ENCODE data around the gene PLCH1. TPM values are rescaled to one million over a fixed set of nuclear protein-coding genes. Genes with fewer than 3 reads are reported as not detected.

The PLCH1 gene
- total and polyA plus RNA-seq, 2 experiments from 2014 or later, result 8.1 to 25.3 TPM

GRCh38 chr3:155449613-155450267 is 295.1 kb downstream of the PLCH1 start:
- Histone ChIP-seq H3K27me3 (ENCODE audit: insufficient read depth) (no peaks in the 10 kb centered on the region), H3K9me2 (ENCODE audit: insufficient read depth) (0 out of 2 replicates have a peak, but pooled peaks cover 8% of the 10 kb centered on the region), H3F3A (replicated peaks; ENCODE audit: low read depth) (no peaks in the 10 kb centered on the region), H3K79me2 (replicated peaks; ENCODE audit: insufficient read depth) (no peaks in the 10 kb centered on the region), H3K36me3 (ENCODE audit: insufficient read depth) (no peaks in the 10 kb centered on the region), H3K4me1 (ENCODE audit: insufficient read depth) (no peaks in the 10 kb centered on the region), H3K27ac (ENCODE audit: low read depth) (no peak overlapping the region), H2AFZ (no peak overlapping the region), H3K4me3 (no peak overlapping the region), H3K4me2 (no peak overlapping the region), H4K20me1 (replicated peaks; ENCODE audit: insufficient read depth) (no peaks in the 10 kb centered on the region)
- H3K9me3 Mint-ChIP-seq, result no peaks in the 10 kb centered on the region
- no peak for ATAC-seq
- H3K27ac Mint-ChIP-seq, result no peak overlapping the region
- no peaks in the 10 kb centered on the region for H3K4me1 Mint-ChIP-seq
- no peak for DNase-seq (ENCODE audit: low spot score)
- no peaks in the 10 kb centered on the region for H3K27me3 Mint-ChIP-seq (ENCODE audit: insufficient read depth, low read depth, poor library complexity)
- no peak overlapping the region for H3K4me3 Mint-ChIP-seq
- no peaks in the 10 kb centered on the region for H3K36me3 Mint-ChIP-seq (ENCODE audit: low read depth)
- TF ChIP-seq NANOG (IDR thresholded peaks at IDR 0.05; ENCODE audit: borderline replicate concordance), result no peak
- no peak for TF ChIP-seq ZNF462 (CRISPR knock-in tag; IDR thresholded peaks at IDR 0.05)
- TF ChIP-seq JUNB (IDR thresholded peaks at IDR 0.05; ENCODE audit: unreplicated experiment), result no peak
- TF ChIP-seq EZH2phosphoT487 (IDR thresholded peaks at IDR 0.05; ENCODE audit: unreplicated experiment), result no peak
- TF ChIP-seq EZH2 (IDR thresholded peaks at IDR 0.05; ENCODE audit: low read depth, unreplicated experiment), result no peak

GRCh38 chr3:155448531-155448930 is 296.3 kb downstream of the PLCH1 start:
- H3K4me1 Mint-ChIP-seq, result no peaks in the 10 kb centered on the region
- Histone ChIP-seq H4K20me1 (replicated peaks; ENCODE audit: insufficient read depth) (no peaks in the 10 kb centered on the region), H3K27ac (ENCODE audit: low read depth) (no peak overlapping the region), H2AFZ (no peak overlapping the region), H3K27me3 (ENCODE audit: insufficient read depth) (no peaks in the 10 kb centered on the region), H3F3A (replicated peaks; ENCODE audit: low read depth) (no peaks in the 10 kb centered on the region), H3K4me3 (no peak overlapping the region), H3K79me2 (replicated peaks; ENCODE audit: insufficient read depth) (no peaks in the 10 kb centered on the region), H3K9me2 (ENCODE audit: insufficient read depth) (0 out of 2 replicates have a peak, but pooled peaks cover 15% of the 10 kb centered on the region), H3K4me2 (no peak overlapping the region), H3K4me1 (ENCODE audit: insufficient read depth) (no peaks in the 10 kb centered on the region), H3K36me3 (ENCODE audit: insufficient read depth) (no peaks in the 10 kb centered on the region)
- DNase-seq (ENCODE audit: low spot score), result no peak
- H3K4me3 Mint-ChIP-seq, result no peak overlapping the region
- H3K9me3 Mint-ChIP-seq, result no peaks in the 10 kb centered on the region
- no peaks in the 10 kb centered on the region for H3K27me3 Mint-ChIP-seq (ENCODE audit: insufficient read depth, low read depth, poor library complexity)
- ATAC-seq, result no peak
- H3K36me3 Mint-ChIP-seq (ENCODE audit: low read depth), result no peaks in the 10 kb centered on the region
- no peak overlapping the region for H3K27ac Mint-ChIP-seq
- TF ChIP-seq CTCF (conservative IDR thresholded peaks at IDR 0.05; ENCODE audit: low read depth in 2 of 2) (no peak), REST (IDR thresholded peaks at IDR 0.05; ENCODE audit: unreplicated experiment) (no peak), POLR2AphosphoS5 (IDR thresholded peaks at IDR 0.05; ENCODE audit: low read depth) (no peak), EZH2phosphoT487 (IDR thresholded peaks at IDR 0.05; ENCODE audit: unreplicated experiment) (no peak), EZH2 (IDR thresholded peaks at IDR 0.05; ENCODE audit: low read depth, unreplicated experiment) (no peak), STAT1 (IDR thresholded peaks at IDR 0.05; ENCODE audit: unreplicated experiment) (no peak), NANOG (IDR thresholded peaks at IDR 0.05; ENCODE audit: borderline replicate concordance) (no peak), JUNB (IDR thresholded peaks at IDR 0.05; ENCODE audit: unreplicated experiment) (no peak), ZNF114 (CRISPR knock-in tag; IDR thresholded peaks at IDR 0.05) (no peak)
